ENCODE measurements around the gene PDGFA. TPM values are rescaled to one million over a fixed set of nuclear protein-coding genes. Genes with fewer than 3 reads are reported as not detected.

Gene PDGFA
- total RNA-seq, 1 donor from 2014 or later, result 7.6 TPM

GRCh38 chr7:482521-483083 lies 37.0 kb downstream of the PDGFA start:
- no peak overlapping the region for H3K27ac Mint-ChIP-seq (ENCODE audit: unreplicated experiment)
- DNase-seq, result no peak
- peaks cover 10% of the 10 kb centered on the region for H3K27me3 Mint-ChIP-seq (ENCODE audit: unreplicated experiment)
- H3K4me3 Mint-ChIP-seq (ENCODE audit: unreplicated experiment), result no peak overlapping the region
- TF ChIP-seq CTCF (IDR thresholded peaks at IDR 0.05; ENCODE audit: partially characterized antibody, unreplicated experiment), result no peak
- H3K4me1 Mint-ChIP-seq (ENCODE audit: low read depth, unreplicated experiment), result no peaks in the 10 kb centered on the region
- H3K36me3 Mint-ChIP-seq (ENCODE audit: unreplicated experiment), result peaks cover 5% of the 10 kb centered on the region
- peaks cover 7% of the 10 kb centered on the region for H3K9me3 Mint-ChIP-seq (ENCODE audit: unreplicated experiment)

DNA sequence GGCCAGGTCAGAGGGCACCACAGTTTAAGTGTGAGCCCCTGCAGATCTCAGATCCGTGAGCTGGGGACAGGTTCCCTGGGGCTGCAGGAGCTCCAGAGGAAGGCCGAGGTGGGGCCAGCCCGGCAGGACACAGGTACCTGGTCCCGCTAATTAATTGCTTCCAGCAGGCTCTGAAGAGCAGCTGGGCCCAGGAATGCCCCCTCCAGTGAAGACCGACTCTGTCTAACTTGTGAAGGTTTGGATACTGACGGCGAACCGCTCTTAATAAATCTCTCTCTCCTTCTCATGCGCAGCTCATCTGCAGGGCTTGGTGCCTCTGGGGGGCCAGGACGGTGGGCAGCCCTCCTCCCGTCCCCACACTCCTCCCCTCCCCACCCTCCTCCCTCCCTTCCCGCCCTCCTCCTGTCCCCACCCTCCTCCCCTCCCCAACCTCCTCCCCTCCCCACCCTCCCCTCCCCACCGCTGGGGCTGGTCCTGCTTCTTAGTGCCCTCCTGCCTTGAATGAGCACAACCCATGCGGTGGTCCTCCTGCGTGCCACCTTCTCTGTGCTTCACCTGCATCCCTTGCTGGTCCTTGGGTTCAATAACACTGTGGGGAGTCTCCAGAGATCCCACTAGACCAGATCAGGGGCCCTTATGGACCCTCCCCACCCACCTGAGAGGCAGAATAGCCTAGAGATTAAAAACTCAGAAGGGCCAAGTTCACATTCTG lies 38.3 kb downstream of the PDGFA start:
- Mint-ChIP-seq H3K27ac (ENCODE audit: unreplicated experiment) (no peak overlapping the region), H3K4me3 (ENCODE audit: unreplicated experiment) (no peak overlapping the region), H3K4me1 (ENCODE audit: low read depth, unreplicated experiment) (no peaks in the 10 kb centered on the region), H3K9me3 (ENCODE audit: unreplicated experiment) (peaks cover 10% of the 10 kb centered on the region), H3K36me3 (ENCODE audit: unreplicated experiment) (peaks cover 5% of the 10 kb centered on the region), H3K27me3 (ENCODE audit: unreplicated experiment) (peaks cover 13% of the 10 kb centered on the region)
- peak; percentile 9 for DNase-seq
- no peak for TF ChIP-seq CTCF (IDR thresholded peaks at IDR 0.05; ENCODE audit: partially characterized antibody, unreplicated experiment)

- Mint-ChIP-seq H3K4me3 (ENCODE audit: unreplicated experiment) (no peak overlapping the region), H3K36me3 (ENCODE audit: unreplicated experiment) (peaks cover 5% of the 10 kb centered on the region), H3K27ac (ENCODE audit: unreplicated experiment) (no peak overlapping the region), H3K9me3 (ENCODE audit: unreplicated experiment) (peaks cover 10% of the 10 kb centered on the region), H3K4me1 (ENCODE audit: low read depth, unreplicated experiment) (no peaks in the 10 kb centered on the region), H3K27me3 (ENCODE audit: unreplicated experiment) (peaks cover 13% of the 10 kb centered on the region)
- TF ChIP-seq CTCF (IDR thresholded peaks at IDR 0.05; ENCODE audit: partially characterized antibody, unreplicated experiment), result no peak
- DNase-seq, result peak; percentile 63
These were observed 39.0 kb downstream of the PDGFA start for GRCh38 chr7:480531-481218.

DNA sequence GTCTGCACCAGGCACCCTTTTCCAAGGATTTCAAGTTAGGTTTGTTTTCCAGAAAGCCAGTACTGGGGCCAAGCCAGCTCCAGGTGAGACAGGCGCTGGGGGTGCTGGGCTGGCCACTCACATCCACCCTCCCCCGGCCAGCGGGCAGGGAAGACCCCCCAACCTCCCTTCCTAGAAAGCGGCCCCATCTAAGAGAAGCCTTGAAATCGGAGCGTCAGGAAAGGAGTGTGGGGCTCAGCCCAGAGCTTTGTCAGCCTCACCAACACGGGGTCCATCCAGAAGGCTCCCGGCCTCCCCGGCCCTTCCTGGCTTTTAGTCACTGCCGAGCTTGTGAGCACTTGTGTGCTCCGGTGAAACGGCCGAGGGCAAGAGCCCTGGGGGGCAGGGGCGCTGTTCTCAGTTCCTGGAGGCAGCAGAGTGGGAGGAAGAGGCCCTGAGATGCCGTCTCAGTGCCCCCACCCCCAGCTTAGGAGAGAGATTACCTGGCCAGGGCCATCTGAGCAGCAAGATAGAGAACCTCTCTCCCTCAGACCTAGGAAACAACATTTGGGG lies 39.6 kb downstream of the PDGFA start:
- no peak for TF ChIP-seq CTCF (IDR thresholded peaks at IDR 0.05; ENCODE audit: partially characterized antibody, unreplicated experiment)
- Mint-ChIP-seq H3K36me3 (ENCODE audit: unreplicated experiment) (peaks cover 5% of the 10 kb centered on the region), H3K4me1 (ENCODE audit: low read depth, unreplicated experiment) (no peaks in the 10 kb centered on the region), H3K9me3 (ENCODE audit: unreplicated experiment) (peaks cover 10% of the 10 kb centered on the region), H3K27ac (ENCODE audit: unreplicated experiment) (no peak overlapping the region), H3K4me3 (ENCODE audit: unreplicated experiment) (no peak overlapping the region), H3K27me3 (ENCODE audit: unreplicated experiment) (peaks cover 13% of the 10 kb centered on the region)
- peak; percentile 18 for DNase-seq

Data from glutamatergic neuron (in vitro differentiated cells).